ENCODE measurements around the gene WWOX.
A peak's percentile ranks its signal among the peaks of the same experiment; 100 is the strongest.

Gene WWOX

GRCh38 chr16:78895681-78896080 is 796.2 kb downstream of the WWOX start:
- DNase-seq: no peak

- DNase-seq: no peak
These were observed 796.8 kb downstream of the WWOX start for GRCh38 chr16:78896280-78896679.

- no peak for DNase-seq
These were observed 797.8 kb downstream of the WWOX start for GRCh38 chr16:78897299-78897698.

GRCh38 chr16:78900044-78900811 is 800.8 kb downstream of the WWOX start:
- DNase-seq: no peak

GRCh38 chr16:78900966-78901365 is 801.5 kb downstream of the WWOX start:
- no peak for DNase-seq

GRCh38 chr16:78902321-78902720 is 802.9 kb downstream of the WWOX start:
- no peak for DNase-seq

GRCh38 chr16:78903237-78903636 is 803.8 kb downstream of the WWOX start:
- DNase-seq: no peak

- DNase-seq: peak; percentile 54
These were observed 804.4 kb downstream of the WWOX start for GRCh38 chr16:78903843-78904242.

GRCh38 chr16:78906135-78906534 is 806.7 kb downstream of the WWOX start:
- DNase-seq: no peak

- DNase-seq: no peak
These were observed 809.8 kb downstream of the WWOX start for GRCh38 chr16:78909226-78909625.

GRCh38 chr16:78915811-78916345 is 816.4 kb downstream of the WWOX start:
- DNase-seq: no peak

- DNase-seq: no peak
These were observed 817.6 kb downstream of the WWOX start for GRCh38 chr16:78916928-78917545.

- DNase-seq: no peak
These were observed 819.4 kb downstream of the WWOX start for GRCh38 chr16:78918805-78919305.

- no peak for DNase-seq
These were observed 820.4 kb downstream of the WWOX start for GRCh38 chr16:78919852-78920251.

GRCh38 chr16:78920621-78921020 is 821.2 kb downstream of the WWOX start:
- DNase-seq: no peak

GRCh38 chr16:78925083-78925767 is 825.8 kb downstream of the WWOX start:
- DNase-seq: no peak

GRCh38 chr16:78926723-78927210 is 827.3 kb downstream of the WWOX start:
- no peak for DNase-seq

GRCh38 chr16:78927766-78928165 is 828.3 kb downstream of the WWOX start:
- DNase-seq: no peak

- no peak for DNase-seq
These were observed 830.4 kb downstream of the WWOX start for GRCh38 chr16:78929841-78930240.

- DNase-seq: no peak
These were observed 831.1 kb downstream of the WWOX start for GRCh38 chr16:78930561-78930960.

GRCh38 chr16:78931267-78931666 is 831.8 kb downstream of the WWOX start:
- DNase-seq: no peak

- no peak for DNase-seq
These were observed 832.2 kb downstream of the WWOX start for GRCh38 chr16:78931678-78932077.

- no peak for DNase-seq
These were observed 833.0 kb downstream of the WWOX start for GRCh38 chr16:78932355-78932943.
